ENCODE data around the gene CDK16. TPM values are rescaled to one million over a fixed set of nuclear protein-coding genes. Genes with fewer than 3 reads are reported as not detected.

CDK16 gene
- total RNA-seq, 4 donors from 2014 or later, result 105 to 181 (median 151) TPM

DNA sequence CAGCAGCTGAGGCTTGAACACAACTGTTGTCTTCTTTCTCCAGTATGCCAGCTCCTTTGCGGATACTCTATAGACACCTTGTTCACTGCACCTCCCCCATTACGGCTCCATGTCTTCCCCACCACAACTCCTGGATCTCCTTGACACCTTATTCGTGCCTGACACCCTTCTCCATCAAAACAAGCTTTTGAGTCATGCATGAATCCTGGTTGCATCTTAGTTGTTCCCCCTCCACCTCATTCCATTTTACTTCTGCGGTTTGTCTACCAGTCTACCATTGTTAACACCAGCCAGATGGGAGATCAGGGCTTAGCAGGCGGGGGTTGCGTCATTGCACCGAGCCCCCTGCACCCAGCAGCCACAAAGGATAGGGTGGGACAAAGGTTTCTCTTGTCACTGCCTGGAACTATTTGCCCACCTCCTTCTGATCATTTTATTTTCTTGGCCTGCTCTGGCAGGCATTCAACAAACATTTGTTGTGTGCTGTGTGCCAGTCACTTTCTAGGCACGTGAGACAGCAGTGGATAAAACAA, 2.0 kb upstream of the CDK16 start:
- Histone ChIP-seq H3K9me3 (no peaks in the 10 kb centered on the region), H3K27ac (peak overlapping the region; percentile 88 to 100 (median 98)), H3K36me3 (peaks cover 0 to 19% (median 5%) of the 10 kb centered on the region in 4 donors), H3K4me3 (no peak overlapping the region), H3K27me3 (no peaks in the 10 kb centered on the region), H3K4me1 (peaks cover 7 to 33% (median 20%) of the 10 kb centered on the region in 4 donors)
- in situ Hi-C loops (cut with MboI; ENCODE audit: low pct_ligation_motif_present in 1 of 4, low pct_unique_long_range_greater_than_20kb in 1 of 4, low sequenced_read_pairs in 3 of 4) (loop anchor here in 1 of 4 donors (25.0 kb wide), 1 partner anchor 321 kb away; no protein-coding TSS in a partner anchor), intact Hi-C loops (cut with DNase I; ENCODE audit: low total_unique reads) (no loop called here)
- DNase-seq, result no peak
- 89% methylated on average over 8 of the region's 8 CpGs; no CpG with 5 or more reads in 1 of the 2 donors for WGBS, 2 donors (ENCODE audit: low coverage in 1 of 2)
- TF ChIP-seq, protein P1, sequence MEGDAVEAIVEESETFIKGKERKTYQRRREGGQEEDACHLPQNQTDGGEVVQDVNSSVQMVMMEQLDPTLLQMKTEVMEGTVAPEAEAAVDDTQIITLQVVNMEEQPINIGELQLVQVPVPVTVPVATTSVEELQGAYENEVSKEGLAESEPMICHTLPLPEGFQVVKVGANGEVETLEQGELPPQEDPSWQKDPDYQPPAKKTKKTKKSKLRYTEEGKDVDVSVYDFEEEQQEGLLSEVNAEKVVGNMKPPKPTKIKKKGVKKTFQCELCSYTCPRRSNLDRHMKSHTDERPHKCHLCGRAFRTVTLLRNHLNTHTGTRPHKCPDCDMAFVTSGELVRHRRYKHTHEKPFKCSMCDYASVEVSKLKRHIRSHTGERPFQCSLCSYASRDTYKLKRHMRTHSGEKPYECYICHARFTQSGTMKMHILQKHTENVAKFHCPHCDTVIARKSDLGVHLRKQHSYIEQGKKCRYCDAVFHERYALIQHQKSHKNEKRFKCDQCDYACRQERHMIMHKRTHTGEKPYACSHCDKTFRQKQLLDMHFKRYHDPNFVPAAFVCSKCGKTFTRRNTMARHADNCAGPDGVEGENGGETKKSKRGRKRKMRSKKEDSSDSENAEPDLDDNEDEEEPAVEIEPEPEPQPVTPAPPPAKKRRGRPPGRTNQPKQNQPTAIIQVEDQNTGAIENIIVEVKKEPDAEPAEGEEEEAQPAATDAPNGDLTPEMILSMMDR (IDR thresholded peaks at IDR 0.05), result no peak
- TF ChIP-seq POLR2A (IDR thresholded peaks at IDR 0.05), result no peak
- TF ChIP-seq EP300 (IDR thresholded peaks at IDR 0.05; ENCODE audit: low read depth), result no peak
- no peak for TF ChIP-seq POLR2AphosphoS5 (IDR thresholded peaks at IDR 0.05)

DNA sequence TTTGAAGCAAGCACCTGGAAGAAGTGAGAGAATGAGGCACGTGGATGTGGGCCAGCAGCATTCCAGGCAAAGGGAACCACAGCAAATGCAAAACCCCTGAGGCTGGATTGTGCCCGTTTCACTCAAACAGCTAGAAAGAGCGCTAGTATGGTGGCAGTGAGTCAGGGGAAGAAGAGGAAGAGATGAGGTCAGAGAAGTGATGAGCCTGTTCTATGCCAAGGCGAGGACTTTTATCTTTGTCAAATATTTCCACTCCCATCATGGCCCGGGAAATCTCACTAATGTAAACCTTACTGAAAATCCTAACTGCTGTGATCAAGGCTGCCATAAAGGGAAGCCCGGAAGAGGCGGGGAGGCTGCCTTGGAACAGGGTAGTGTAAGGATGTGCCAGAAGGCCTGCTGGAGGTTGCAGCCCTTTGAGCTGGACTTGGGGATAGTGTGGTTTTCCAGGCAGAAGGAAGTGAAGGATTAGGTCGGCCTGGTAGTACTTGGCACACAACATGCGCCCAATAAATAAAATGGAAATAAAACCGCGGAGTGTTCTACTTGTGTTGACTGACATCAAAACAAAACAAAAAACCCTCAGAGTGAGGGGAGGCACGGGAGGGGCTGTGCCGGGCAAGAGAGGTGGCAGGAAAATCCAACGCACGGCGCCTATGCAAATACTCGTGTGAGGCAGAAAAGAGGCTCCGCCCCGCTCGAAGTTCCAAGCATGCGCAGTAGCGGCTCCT, 1.2 kb upstream of the CDK16 start:
- TF ChIP-seq, protein P1 (IDR thresholded peaks at IDR 0.05), result no peak
- peak in 2 of 3 donors; percentile 18 to 26 for TF ChIP-seq POLR2AphosphoS5 (IDR thresholded peaks at IDR 0.05)
- no peak for TF ChIP-seq EP300 (IDR thresholded peaks at IDR 0.05; ENCODE audit: low read depth)
- TF ChIP-seq POLR2A (IDR thresholded peaks at IDR 0.05), result peak; percentile 7
- no peak for DNase-seq
- Histone ChIP-seq H3K27me3 (no peaks in the 10 kb centered on the region), H3K4me3 (peak overlapping the region in 3 of 4 donors; percentile 10 to 36 (median 12)), H3K36me3 (peaks cover 0 to 19% (median 5%) of the 10 kb centered on the region in 4 donors), H3K4me1 (peaks cover 7 to 33% (median 20%) of the 10 kb centered on the region in 4 donors), H3K27ac (peak overlapping the region; percentile 88 to 100 (median 98)), H3K9me3 (no peaks in the 10 kb centered on the region)
- intact Hi-C loops (cut with DNase I; ENCODE audit: low total_unique reads) (no loop called here), in situ Hi-C loops (cut with MboI; ENCODE audit: low pct_ligation_motif_present in 1 of 4, low pct_unique_long_range_greater_than_20kb in 1 of 4, low sequenced_read_pairs in 3 of 4) (loop anchor here in 1 of 4 donors (25.0 kb wide), 1 partner anchor 320 kb away; no protein-coding TSS in a partner anchor)
- WGBS, 2 donors (ENCODE audit: low coverage in 1 of 2), result 21% methylated on average over 22 of the region's 22 CpGs; no CpG with 5 or more reads in 1 of the 2 donors

DNA sequence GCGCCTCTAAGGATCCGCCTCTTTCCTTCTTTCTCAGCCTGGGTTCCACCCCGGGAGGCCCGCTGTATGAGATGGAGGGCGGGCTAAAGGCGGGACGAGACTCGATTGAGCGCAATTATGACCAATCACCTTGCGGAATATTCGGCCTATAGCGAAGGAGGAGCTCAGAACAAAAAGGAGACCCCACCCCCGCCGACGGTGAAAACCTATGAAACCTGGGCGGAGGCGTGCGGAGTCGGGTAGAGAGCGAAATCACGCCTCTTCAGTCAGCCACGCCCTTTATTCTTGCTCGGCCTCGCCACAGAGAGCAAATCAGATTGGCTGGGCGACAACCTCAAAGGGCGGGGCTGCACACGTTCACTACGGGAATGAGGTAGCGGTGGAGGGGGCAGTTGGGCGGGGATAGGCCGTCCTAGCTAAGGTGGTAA, 615 bp upstream of the CDK16 start:
- peaks cover 0 to 15% (median 4%) of the 10 kb centered on the region in 4 donors for H3K36me3 ChIP-seq
- intact Hi-C loops (cut with DNase I; ENCODE audit: low total_unique reads), result no loop called here
- in situ Hi-C loops (cut with MboI; ENCODE audit: low pct_ligation_motif_present in 1 of 4, low pct_unique_long_range_greater_than_20kb in 1 of 4, low sequenced_read_pairs in 3 of 4), result loop anchor here in 1 of 4 donors (25.0 kb wide), 1 partner anchor 319 kb away; no protein-coding TSS in a partner anchor
- H3K9me3 ChIP-seq, result no peaks in the 10 kb centered on the region
- peaks cover 7 to 33% (median 20%) of the 10 kb centered on the region in 4 donors for H3K4me1 ChIP-seq
- H3K4me3 ChIP-seq, result peak overlapping the region; percentile 83 to 99 (median 94)
- 13% methylated on average over 31 of the region's 31 CpGs; no CpG with 5 or more reads in 1 of the 2 donors for WGBS, 2 donors (ENCODE audit: low coverage in 1 of 2)
- peak overlapping the region; percentile 96 to 100 (median 99) for H3K27ac ChIP-seq
- DNase-seq, result peak; percentile 99
- TF ChIP-seq POLR2A (IDR thresholded peaks at IDR 0.05), result no peak
- TF ChIP-seq EP300 (IDR thresholded peaks at IDR 0.05; ENCODE audit: low read depth), result no peak
- TF ChIP-seq POLR2AphosphoS5 (IDR thresholded peaks at IDR 0.05), result peak in 2 of 3 donors; percentile 11 to 23
- H3K27me3 ChIP-seq, result no peaks in the 10 kb centered on the region

DNA sequence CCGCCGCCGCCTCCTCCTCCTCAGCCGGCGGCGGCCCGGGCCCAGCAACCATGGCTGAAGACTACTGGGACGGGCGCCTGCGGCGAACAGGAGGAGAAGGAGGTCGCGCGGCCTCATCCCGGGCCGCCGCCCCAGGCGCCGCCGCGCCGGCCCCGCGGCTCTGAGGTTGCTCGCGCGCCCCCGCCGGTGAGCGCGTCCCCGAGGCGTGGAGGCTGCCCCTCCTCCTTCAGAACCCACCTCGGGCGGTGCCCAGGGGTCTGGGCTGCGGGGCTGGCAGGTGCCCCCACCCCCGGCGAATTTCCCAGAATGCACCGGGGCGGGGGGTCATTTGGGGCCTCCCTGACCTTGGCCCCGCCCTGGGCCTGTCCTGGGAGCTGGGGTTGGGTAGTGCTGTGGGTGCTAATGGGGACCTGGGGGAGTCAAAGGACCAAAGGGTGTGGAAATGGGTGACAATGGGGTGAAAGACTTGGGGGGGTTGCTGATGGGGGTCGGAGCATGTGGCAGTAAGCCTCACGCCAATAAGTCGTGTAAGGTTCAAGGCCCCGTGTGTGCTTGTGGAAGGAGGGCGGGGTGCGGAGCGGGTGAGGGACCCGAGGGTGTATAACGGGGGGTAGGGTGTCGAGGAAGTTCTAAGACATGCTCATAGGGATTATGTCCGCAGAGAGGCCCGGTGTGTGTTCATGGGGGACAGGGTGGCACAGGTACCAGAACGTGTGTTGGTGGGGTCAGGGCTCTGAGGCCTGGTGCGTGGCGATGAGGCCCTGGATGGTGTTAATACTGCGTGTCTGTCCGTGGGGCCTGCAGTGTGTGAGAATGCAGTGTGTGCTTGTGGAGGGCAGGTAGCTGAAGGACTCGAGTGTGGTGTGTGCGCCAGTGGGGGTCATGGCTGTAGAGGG, 687 bp downstream of the CDK16 start:
- H3K4me1 ChIP-seq, result peaks cover 7 to 33% (median 20%) of the 10 kb centered on the region in 4 donors
- no peaks in the 10 kb centered on the region for H3K9me3 ChIP-seq
- H3K27ac ChIP-seq, result peak overlapping the region; percentile 96 to 100 (median 99)
- peak overlapping the region; percentile 83 to 99 (median 94) for H3K4me3 ChIP-seq
- H3K27me3 ChIP-seq, result no peaks in the 10 kb centered on the region
- in situ Hi-C loops (cut with MboI; ENCODE audit: low pct_ligation_motif_present in 1 of 4, low pct_unique_long_range_greater_than_20kb in 1 of 4, low sequenced_read_pairs in 3 of 4) (loop anchor here in 1 of 4 donors (25.0 kb wide), 1 partner anchor 318 kb away; no protein-coding TSS in a partner anchor), intact Hi-C loops (cut with DNase I; ENCODE audit: low total_unique reads) (no loop called here)
- peaks cover 0 to 15% (median 0%) of the 10 kb centered on the region in 4 donors for H3K36me3 ChIP-seq
- DNase-seq, result peak; percentile 70
- 16% methylated on average over 57 of the region's 60 CpGs; no CpG with 5 or more reads in 1 of the 2 donors for WGBS, 2 donors (ENCODE audit: low coverage in 1 of 2)
- TF ChIP-seq POLR2AphosphoS5 (IDR thresholded peaks at IDR 0.05) (no peak), POLR2A (IDR thresholded peaks at IDR 0.05) (no peak), EP300 (IDR thresholded peaks at IDR 0.05; ENCODE audit: low read depth) (no peak)
- TF ChIP-seq, protein P1 (IDR thresholded peaks at IDR 0.05), result no peak

All from transverse colon (tissue), 4 donors.